A673 (cell line): ENCODE results near the gene MOB2. TPM values are rescaled to one million over a fixed set of nuclear protein-coding genes. Genes with fewer than 3 reads are reported as not detected.

Source experiments
- BruUV-seq: library from RNA; stranded (reverse); fragments of 400-500 nt; replicated peaks from 2 replicates; lab custom pipeline; 2021; lab: Mats Ljungman, UMichigan
- CTCF ChIA-PET: fragments of 300-600 bp; sonication (Branson Sonifier 250); formaldehyde crosslinking; loops from one replicate; lab custom pipeline; 2022; ENCODE audit warnings: antibody characterized with exemption; lab: Charles Lee
- POLR2A ChIA-PET: fragments of 300-600 bp; sonication (Branson Sonifier 250); formaldehyde crosslinking; loops from one replicate; lab custom pipeline; 2022; ENCODE audit warnings: antibody characterized with exemption; ENCODE audit not compliant: low non-redundant PET; lab: Charles Lee
- DNase-seq: peaks from one replicate; pipeline ENCODE4 v3.0.0-alpha.2; 2015; ENCODE audit warnings: low spot score
- H3K27ac ChIP-seq: fragments of 200-600 bp; sonication (generic); 2 replicates; pipeline ENCODE4 v1.5.1; 2016; ENCODE audit warnings: mixed run types, low read depth, mild to moderate bottlenecking, mixed read lengths, antibody characterized with exemption, low read length; ENCODE audit not compliant: poor library complexity, severe bottlenecking
- H3K27me3 ChIP-seq: fragments of 200-600 bp; sonication (generic); replicated peaks from 2 replicates; pipeline ENCODE4 v1.6.1; 2017; ENCODE audit warnings: mixed run types, low read depth, mild to moderate bottlenecking, mixed read lengths, antibody characterized with exemption, low read length; ENCODE audit not compliant: insufficient read depth, poor library complexity
- H3K36me3 ChIP-seq: fragments of 200-600 bp; sonication (generic); 2 replicates; pipeline ENCODE4 v1.6.1; 2016; ENCODE audit warnings: mixed run types, mild to moderate bottlenecking, mixed read lengths, antibody characterized with exemption, low read length; ENCODE audit not compliant: insufficient read depth, poor library complexity, severe bottlenecking
- H3K4me1 ChIP-seq: fragments of 200-600 bp; sonication (generic); 2 replicates; pipeline ENCODE4 v1.6.1; 2017; ENCODE audit warnings: mixed run types, mild to moderate bottlenecking, mixed read lengths, antibody characterized with exemption, low read length; ENCODE audit not compliant: insufficient read depth, poor library complexity, severe bottlenecking
- H3K4me3 ChIP-seq: fragments of 200-600 bp; sonication (generic); 2 replicates; pipeline ENCODE4 v1.5.1; 2016; ENCODE audit warnings: low read depth, mixed run types, mild to moderate bottlenecking, mixed read lengths, low read length; ENCODE audit not compliant: poor library complexity, severe bottlenecking
- H3K9me3 ChIP-seq: fragments of 200-600 bp; sonication (generic); 2 replicates; pipeline ENCODE4 v1.6.1; 2016; ENCODE audit warnings: mixed run types, low read depth, mild to moderate bottlenecking, mixed read lengths, antibody characterized with exemption, low read length; ENCODE audit not compliant: poor library complexity, severe bottlenecking
- EZH2 ChIP-seq: fragments of 200-600 bp; sonication (generic); IDR thresholded peaks from 2 replicates; pipeline ENCODE4 v1.6.1; 2017; ENCODE audit warnings: borderline replicate concordance, low read depth, mild to moderate bottlenecking, mixed read lengths, antibody characterized with exemption, low read length; ENCODE audit not compliant: poor library complexity, severe bottlenecking
- intact Hi-C: fragments of 100-400 bp; cut with micrococcal nuclease; formaldehyde crosslinking; loops from one replicate; pipeline ENCODE4 v1.10.0; 2022; ENCODE audit not compliant: unreplicated experiment
- total RNA-seq: library from RNA; stranded (reverse); gene quantifications from 2 replicates; pipeline ENCODE4 v1.2.3, GENCODE V29; 2021
- TF ChIP-seq, protein P1 (sequence below): fragments of 300-800, 200-600 bp; sonication (generic); conservative IDR thresholded peaks from 2 replicates; pipeline ENCODE4 v1.5.1; 2017; ENCODE audit warnings: low read depth, mild to moderate bottlenecking, antibody characterized with exemption, low read length, moderate library complexity, mixed read lengths

Gene MOB2
- total RNA-seq, 1 experiment from 2014 or later = 14.7 TPM

DNA sequence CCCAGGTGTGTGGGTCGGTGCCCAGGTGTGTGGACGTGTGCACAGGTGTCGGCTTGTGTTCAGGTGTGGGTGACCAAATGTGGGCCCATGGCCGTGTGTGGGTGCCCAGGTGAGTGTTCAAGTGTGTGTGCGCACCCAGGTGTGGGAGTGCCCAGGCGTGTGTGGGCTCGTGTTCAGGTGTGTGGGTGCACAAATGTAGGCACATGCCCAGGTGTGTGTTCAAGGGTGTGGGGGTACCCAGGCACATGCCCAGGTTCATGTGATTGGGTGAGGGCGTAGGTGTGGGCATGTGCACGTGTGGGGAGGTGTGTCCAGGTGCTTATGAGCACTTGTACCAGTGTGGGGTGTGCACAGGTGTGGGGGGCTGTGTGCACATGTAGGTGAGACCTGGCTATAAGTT, 42.8 kb downstream of the MOB2 start:
- ChIA-PET CTCF (interaction anchor here (0.6 kb wide), 1 partner anchor 632 kb away, joined by 3 read pairs; no protein-coding TSS in a partner anchor), POLR2A (no interaction called here)
- DNase-seq = no peak
- Histone ChIP-seq H3K4me3 (no peak overlapping the region), H3K9me3 (no peaks in the 10 kb centered on the region), H3K27me3 (no peaks in the 10 kb centered on the region), H3K36me3 (no peaks in the 10 kb centered on the region), H3K4me1 (no peaks in the 10 kb centered on the region), H3K27ac (no peak overlapping the region)
- TF ChIP-seq EZH2 = no peak
- TF ChIP-seq, protein P1, sequence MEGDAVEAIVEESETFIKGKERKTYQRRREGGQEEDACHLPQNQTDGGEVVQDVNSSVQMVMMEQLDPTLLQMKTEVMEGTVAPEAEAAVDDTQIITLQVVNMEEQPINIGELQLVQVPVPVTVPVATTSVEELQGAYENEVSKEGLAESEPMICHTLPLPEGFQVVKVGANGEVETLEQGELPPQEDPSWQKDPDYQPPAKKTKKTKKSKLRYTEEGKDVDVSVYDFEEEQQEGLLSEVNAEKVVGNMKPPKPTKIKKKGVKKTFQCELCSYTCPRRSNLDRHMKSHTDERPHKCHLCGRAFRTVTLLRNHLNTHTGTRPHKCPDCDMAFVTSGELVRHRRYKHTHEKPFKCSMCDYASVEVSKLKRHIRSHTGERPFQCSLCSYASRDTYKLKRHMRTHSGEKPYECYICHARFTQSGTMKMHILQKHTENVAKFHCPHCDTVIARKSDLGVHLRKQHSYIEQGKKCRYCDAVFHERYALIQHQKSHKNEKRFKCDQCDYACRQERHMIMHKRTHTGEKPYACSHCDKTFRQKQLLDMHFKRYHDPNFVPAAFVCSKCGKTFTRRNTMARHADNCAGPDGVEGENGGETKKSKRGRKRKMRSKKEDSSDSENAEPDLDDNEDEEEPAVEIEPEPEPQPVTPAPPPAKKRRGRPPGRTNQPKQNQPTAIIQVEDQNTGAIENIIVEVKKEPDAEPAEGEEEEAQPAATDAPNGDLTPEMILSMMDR = no peak
- intact Hi-C loops = no loop called here
- BruUV-seq = no TSS peak

GRCh38 chr11:1442807-1443366, 43.7 kb downstream of the MOB2 start:
- H3K4me3 ChIP-seq = no peak overlapping the region
- no TSS peak for BruUV-seq
- intact Hi-C loops = no loop called here
- no peaks in the 10 kb centered on the region for H3K4me1 ChIP-seq
- no peaks in the 10 kb centered on the region for H3K36me3 ChIP-seq
- H3K27me3 ChIP-seq = no peaks in the 10 kb centered on the region
- DNase-seq = no peak
- no peak for TF ChIP-seq EZH2
- TF ChIP-seq, protein P1 = no peak
- no peak overlapping the region for H3K27ac ChIP-seq
- CTCF ChIA-PET = interaction anchor here (0.6 kb wide), 1 partner anchor 633 kb away, joined by 3 read pairs; no protein-coding TSS in a partner anchor
- H3K9me3 ChIP-seq = no peaks in the 10 kb centered on the region
- POLR2A ChIA-PET = no interaction called here

GRCh38 chr11:1442163-1442562, 44.4 kb downstream of the MOB2 start:
- Histone ChIP-seq H3K4me1 (no peaks in the 10 kb centered on the region), H3K36me3 (no peaks in the 10 kb centered on the region), H3K9me3 (no peaks in the 10 kb centered on the region), H3K27ac (no peak overlapping the region), H3K27me3 (no peaks in the 10 kb centered on the region), H3K4me3 (no peak overlapping the region)
- intact Hi-C loops = no loop called here
- CTCF ChIA-PET = no interaction called here
- no TSS peak for BruUV-seq
- DNase-seq = no peak
- TF ChIP-seq, protein P1 = no peak
- TF ChIP-seq EZH2 = no peak
- POLR2A ChIA-PET = no interaction called here
